Activated T-cell treated with anti-CD3 and anti-CD28 coated beads, Interleukin-2, amount 50 U/mL, for 1 hour (primary cell): ENCODE results near the gene HHIPL2.

ENCODE experiments used
- DNase-seq: peaks from one replicate; pipeline ENCODE4 v3.0.0-alpha.2; 2020

The HHIPL2 gene

DNA sequence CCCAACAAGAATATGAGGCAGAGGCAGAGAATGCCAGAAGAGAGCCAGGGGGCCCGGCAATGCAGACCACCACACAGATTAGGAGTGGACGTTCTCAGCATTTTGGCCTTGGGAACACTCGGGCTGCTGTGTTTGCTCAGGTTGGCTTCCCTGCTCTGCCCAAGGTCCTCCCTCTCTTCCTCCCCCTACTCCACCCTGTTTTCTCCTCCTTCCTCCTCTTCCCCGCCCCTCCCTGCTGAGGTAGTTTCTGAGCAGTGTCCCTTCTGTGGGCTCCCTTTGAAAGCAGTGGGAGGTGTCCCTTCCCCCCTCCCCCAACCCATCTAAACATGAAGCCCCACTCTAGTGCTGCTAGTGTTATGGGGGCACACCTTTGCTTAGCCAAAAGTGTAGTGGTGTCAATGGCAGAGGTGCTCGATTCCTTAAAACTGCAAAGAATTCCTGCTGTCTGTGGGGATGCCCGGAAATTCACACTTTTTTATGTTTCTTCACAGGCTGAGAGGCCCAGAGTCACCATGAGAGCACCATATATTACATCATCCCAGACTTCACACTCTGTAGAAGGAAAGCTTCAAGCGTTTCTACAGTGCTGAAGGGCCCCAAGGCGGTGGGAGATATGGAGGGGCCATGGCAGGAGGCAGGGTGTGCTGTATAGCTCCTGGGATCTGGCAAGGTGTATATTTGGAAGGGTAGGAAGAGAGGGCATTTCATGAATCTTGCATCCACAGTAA lies at the start of gene HHIPL2:
TSS of gene HHIPL2 (minus strand) at position 161 of the 728 bp plus-strand sequence. CDS start at position 101, 60 bp downstream.
- DNase-seq = no peak

DNA sequence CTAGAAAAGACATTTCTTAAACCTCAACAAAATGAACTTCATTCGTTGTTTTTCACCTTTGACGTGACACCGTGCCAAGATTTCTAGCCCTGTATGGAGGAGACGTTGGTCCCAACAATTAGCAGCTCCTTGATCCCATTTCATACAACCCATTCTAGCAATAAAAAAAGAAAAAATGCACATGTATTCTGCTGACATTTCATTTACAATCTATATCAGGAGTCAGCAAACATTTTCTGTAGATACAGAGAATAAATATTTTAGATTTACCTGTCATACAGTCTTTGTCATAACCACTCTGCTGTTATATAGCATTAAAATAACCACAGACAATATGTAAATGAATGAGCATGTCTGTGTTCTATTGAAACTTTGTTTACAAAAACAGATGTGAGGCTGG lies 48.8 kb upstream of the HHIPL2 start:
- no peak for DNase-seq

DNA sequence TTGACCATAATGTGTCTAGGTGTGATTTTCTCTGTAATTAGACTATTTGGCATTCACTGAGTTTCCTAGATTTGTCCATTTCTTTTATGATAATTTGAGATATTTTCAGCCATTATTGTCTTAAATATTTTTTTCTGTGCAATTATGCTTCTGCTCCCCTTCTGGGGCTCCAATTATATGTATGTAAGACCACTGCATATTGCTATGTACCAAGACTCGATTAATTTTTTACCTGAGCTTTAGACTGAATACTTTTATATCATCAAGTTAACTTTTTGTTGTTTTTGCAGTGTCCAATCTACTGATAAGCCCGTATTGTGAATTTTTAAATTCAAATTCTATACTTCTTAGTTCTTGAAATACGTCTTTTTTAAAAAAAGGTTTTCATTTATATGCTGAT lies 46.9 kb upstream of the HHIPL2 start:
- DNase-seq = no peak

DNA sequence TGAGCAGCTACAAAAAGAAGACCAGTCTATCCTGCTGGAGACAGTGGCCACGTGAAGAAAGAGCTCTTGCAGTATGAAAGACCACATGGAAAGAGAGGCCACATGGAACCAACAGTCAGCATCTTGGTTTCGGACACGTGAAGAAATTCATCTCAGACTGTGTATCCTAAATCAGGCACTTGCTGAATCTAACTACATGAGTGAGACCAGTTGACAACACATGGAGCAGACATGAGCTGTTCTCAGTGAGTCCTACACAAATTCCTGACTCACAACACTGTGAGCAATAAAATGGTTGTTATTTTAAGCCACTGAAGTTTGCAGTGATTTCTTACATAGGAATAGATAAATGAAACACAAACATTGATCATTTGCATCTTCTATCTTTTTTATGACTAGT lies 44.3 kb upstream of the HHIPL2 start:
- DNase-seq = no peak

DNA sequence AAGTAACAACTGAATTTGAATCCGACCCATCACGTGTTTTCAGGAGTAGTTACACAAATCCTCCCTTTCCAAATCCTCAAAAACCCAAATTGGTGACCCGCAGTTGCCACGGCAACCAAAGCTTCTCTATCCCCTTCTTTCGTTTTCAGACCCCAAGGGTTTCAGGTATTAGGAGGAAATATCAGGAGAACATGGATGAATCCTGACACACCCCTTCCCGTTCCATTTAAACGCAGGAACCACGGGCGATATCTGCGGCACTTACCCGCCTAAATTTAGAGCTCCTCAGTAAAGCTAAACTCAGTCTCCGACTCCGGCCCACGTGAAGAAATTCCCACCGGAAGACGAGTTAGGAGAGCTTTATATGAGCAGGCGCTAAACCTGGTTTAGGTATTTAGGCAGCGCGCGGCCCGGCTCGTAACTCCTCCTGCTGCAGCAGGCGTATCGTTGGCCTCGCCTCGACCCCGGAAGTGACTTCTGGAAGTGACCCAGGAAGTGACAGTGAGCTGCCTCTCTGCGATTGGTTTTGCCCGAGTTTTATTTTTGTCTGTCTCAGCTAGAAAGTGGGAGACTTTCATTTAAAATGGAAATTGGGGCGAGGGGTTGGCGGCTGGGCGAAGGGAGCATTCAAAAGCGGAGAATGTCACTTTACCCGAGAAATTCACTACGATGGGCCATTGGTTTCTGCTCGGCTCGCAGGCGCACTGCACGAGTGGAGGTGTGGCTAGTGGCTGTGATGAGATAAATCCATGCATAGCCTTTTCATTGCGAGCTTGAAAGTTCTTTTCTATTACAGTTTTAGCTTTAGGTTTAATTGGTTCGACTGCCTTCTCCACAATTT lies 41.8 kb upstream of the HHIPL2 start, which contains the start of gene TAF1A:
TSS of gene TAF1A (minus strand) at position 472 of the 841 bp plus-strand sequence.
- peak; percentile 79 for DNase-seq

- no peak for DNase-seq
These were observed 40.2 kb upstream of the HHIPL2 start for GRCh38 chr1:222588135-222588534.

DNA sequence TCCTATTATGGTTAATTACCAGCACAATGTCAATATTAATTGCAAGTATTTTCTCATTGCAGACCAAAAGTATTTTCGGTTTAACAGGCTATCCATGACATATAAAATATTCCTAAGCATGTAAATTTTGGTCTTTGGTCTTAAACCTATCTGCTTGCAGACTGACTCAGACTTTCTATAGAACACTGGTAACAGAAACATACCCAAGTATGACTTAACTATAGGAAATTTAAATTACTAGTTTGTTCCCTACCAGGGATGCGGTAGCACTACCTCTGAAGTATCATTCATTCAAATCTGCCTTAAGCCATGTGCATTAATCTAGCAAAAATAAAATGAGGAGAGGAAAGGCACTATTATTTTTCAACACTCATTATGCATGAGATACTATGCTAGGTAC lies 38.9 kb upstream of the HHIPL2 start:
- no peak for DNase-seq

GRCh38 chr1:222583079-222583478 lies 35.2 kb upstream of the HHIPL2 start:
- no peak for DNase-seq

DNA sequence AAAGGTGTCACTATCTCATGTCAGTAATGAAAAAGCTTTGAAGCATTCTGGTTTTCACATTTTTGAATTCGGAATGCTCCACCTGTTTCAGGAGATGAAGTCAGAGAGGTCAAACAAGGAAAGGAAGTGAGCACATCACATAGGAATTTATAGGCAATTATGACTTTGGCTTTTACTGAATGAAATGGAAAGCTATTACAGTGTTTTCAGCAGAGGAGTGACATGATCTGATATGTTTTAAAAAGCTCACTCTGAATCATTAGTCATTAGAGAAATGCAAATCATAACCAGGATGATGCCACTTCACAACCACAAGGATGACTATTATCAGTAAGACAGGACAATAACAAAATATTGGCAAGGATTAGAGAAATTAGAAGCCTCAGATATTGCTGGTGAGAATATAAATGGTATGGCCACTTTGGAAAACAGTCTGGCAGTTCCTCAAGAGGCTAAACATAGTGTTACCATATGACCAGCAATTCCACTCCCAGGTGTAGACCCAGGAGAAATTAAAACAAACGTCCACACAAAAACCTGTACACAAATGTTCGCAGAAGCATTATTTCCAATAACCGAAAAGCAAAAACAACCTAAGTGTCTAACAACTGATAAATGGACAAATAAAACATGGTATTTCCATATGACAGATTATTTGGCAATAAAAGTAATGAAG lies 34.3 kb upstream of the HHIPL2 start:
- DNase-seq = no peak

DNA sequence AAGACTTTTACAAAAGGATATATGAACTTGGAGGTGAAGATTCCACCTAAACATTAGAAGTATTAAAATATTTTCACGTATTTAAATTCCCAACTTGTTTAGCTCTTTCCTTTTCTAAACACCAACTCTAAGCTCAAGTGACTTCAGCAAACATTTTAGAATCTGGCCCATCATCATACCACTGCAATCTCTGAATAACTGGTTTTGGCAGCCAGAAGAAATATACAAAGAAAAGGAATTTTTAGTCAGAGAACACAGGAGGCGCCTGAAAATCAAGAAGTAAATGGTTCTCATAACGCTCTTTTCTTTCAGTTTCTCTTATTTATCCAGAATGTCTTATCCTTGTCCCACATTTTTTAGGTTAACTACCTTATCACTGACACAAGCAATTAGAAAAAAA lies 31.4 kb upstream of the HHIPL2 start:
- DNase-seq = no peak

GRCh38 chr1:222570837-222571236 lies 22.9 kb upstream of the HHIPL2 start:
- no peak for DNase-seq

DNA sequence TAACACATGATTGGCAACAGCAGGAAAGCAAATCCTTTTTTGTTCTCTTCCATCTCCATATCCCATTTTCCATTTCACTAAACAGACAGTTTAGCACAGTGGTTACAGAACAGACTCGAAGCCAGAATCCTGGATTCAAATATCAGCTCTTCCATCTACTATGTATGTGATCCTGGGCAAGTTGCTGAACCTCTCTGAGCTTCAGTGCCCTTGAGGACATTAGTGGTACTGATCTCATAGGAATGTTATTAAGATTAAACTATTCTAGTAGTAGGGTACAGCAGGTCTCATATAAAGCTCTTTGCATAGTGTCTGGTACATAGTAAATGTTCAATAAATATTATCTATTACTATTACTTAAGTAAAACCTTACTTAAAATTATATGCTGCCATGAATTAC lies 13.8 kb upstream of the HHIPL2 start:
- DNase-seq = no peak

- no peak for DNase-seq
These were observed 9.7 kb upstream of the HHIPL2 start for GRCh38 chr1:222557574-222557973.

GRCh38 chr1:222557148-222557547 lies 9.2 kb upstream of the HHIPL2 start:
- DNase-seq = no peak

- DNase-seq = no peak
These were observed 8.2 kb upstream of the HHIPL2 start for GRCh38 chr1:222555992-222556615.

- no peak for DNase-seq
These were observed 6.3 kb upstream of the HHIPL2 start for GRCh38 chr1:222554177-222554576.

GRCh38 chr1:222552882-222553281 lies 5.0 kb upstream of the HHIPL2 start:
- DNase-seq = no peak

GRCh38 chr1:222547260-222547614 lies 667 bp downstream of the HHIPL2 start:
- no peak for DNase-seq

- DNase-seq = no peak
These were observed 1.2 kb downstream of the HHIPL2 start for GRCh38 chr1:222546548-222547259.

GRCh38 chr1:222546091-222546490 lies 1.8 kb downstream of the HHIPL2 start:
- no peak for DNase-seq

- no peak for DNase-seq
These were observed 4.1 kb downstream of the HHIPL2 start for GRCh38 chr1:222543817-222544216.

- no peak for DNase-seq
These were observed 7.3 kb downstream of the HHIPL2 start for GRCh38 chr1:222540598-222540995.
